Uterus (tissue), 4 donors: Measurements from ENCODE around the gene SLC4A5. TPM values are rescaled to one million over a fixed set of nuclear protein-coding genes. Genes with fewer than 3 reads are reported as not detected.

ENCODE experiments used
- DNase-seq, 2 donors: peaks; one replicate each; pipeline ENCODE4 v3.0.0-alpha.2; 2019 to 2020
- H3K27ac ChIP-seq, 2 donors: fragments of 200-600 bp; sonication (generic); 1 replicate in 1 of 2; 2 replicates in 1 of 2; pipeline ENCODE4 v1.5.1; 2016 to 2018
- H3K27me3 ChIP-seq, 2 donors: fragments of 200-600 bp; sonication (generic); one replicate each; pipeline ENCODE4 v1.5.1; 2018 to 2019; ENCODE audit warnings: control low read depth in 1 of 2
- H3K36me3 ChIP-seq, 2 donors: fragments of 200-600 bp; sonication (generic); one replicate each; pipeline ENCODE4 v1.5.1; 2019; ENCODE audit warnings: control low read depth in 1 of 2
- H3K4me1 ChIP-seq, 2 donors: fragments of 200-600 bp; sonication (generic); one replicate each; pipeline ENCODE4 v1.5.1; 2018 to 2019; ENCODE audit warnings: control low read depth in 1 of 2
- H3K4me3 ChIP-seq, 2 donors: fragments of 200-600 bp; sonication (generic); 1 replicate in 1 of 2; 2 replicates in 1 of 2; pipeline ENCODE4 v1.5.1; 2018 to 2019; ENCODE audit warnings: mild to moderate bottlenecking in 1 of 2
- H3K9me3 ChIP-seq, 2 donors: fragments of 200-600 bp; sonication (generic); one replicate each; pipeline ENCODE4 v1.5.1; 2019; ENCODE audit warnings: control low read depth in 1 of 2
- POLR2A ChIP-seq, 2 donors: fragments of 450-650 bp; IDR thresholded peaks; one replicate each; pipeline ENCODE4 v1.6.1; 2016; ENCODE audit warnings: antibody characterized with exemption in 2 of 2, mild to moderate bottlenecking in 1 of 2, moderate library complexity in 1 of 2
- intact Hi-C: fragments of 100-400 bp; cut with DNase I; formaldehyde crosslinking; loops from one replicate; pipeline ENCODE4 v1.15.1; 2023; ENCODE audit warnings: low total_unique reads
- total RNA-seq, 4 donors: library from RNA; depleted of rRNA in 3 of 4; stranded (reverse); fragments of >200 nt in 3 of 4; gene quantifications; one replicate each; pipeline versions ENCODE4 v1.1.0 to v1.2.4, GENCODE V29; 2014 to 2023
- TF ChIP-seq, protein P1 (sequence below), 4 experiments: fragments of 200-600 bp in 2 of 4; fragments of 450-650 bp in 2 of 4; sonication (generic) in 2 of 4; IDR thresholded peaks; one replicate each; pipeline ENCODE4 v1.5.1; 2016 to 2019; ENCODE audit warnings: antibody characterized with exemption in 4 of 4, mild to moderate bottlenecking in 2 of 4, moderate library complexity in 1 of 4
- donor health status: DM: yes; HTN: yes; CAD: no.

Gene SLC4A5
- total RNA-seq, 4 donors from 2014 or later, result 2.1 to 15.1 (median 5.3) TPM

DNA sequence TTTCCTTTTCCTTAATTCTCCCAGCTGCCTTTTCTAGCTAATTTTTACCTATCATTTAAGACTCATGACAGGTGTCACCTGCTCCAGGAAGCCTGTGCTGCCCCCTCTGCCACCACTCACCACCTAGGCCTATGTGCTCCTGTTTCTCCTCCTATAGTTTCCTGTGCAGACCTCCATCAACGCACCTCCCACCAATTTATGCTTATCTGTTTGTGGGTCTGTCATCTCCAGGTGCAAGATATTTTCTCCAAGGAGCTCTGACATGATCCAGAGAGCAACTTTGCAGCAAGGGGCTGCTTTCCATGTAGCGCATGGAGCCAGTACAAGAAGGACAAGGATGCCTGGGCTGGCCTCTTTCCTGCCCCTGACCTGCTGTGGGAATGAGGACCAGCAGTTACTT is 42.7 kb downstream of the SLC4A5 start:
- intact Hi-C loops, result no loop called here
- H3K27me3 ChIP-seq, result no peaks in the 10 kb centered on the region
- H3K4me1 ChIP-seq, result no peaks in the 10 kb centered on the region
- no peak for DNase-seq
- TF ChIP-seq, protein P1, sequence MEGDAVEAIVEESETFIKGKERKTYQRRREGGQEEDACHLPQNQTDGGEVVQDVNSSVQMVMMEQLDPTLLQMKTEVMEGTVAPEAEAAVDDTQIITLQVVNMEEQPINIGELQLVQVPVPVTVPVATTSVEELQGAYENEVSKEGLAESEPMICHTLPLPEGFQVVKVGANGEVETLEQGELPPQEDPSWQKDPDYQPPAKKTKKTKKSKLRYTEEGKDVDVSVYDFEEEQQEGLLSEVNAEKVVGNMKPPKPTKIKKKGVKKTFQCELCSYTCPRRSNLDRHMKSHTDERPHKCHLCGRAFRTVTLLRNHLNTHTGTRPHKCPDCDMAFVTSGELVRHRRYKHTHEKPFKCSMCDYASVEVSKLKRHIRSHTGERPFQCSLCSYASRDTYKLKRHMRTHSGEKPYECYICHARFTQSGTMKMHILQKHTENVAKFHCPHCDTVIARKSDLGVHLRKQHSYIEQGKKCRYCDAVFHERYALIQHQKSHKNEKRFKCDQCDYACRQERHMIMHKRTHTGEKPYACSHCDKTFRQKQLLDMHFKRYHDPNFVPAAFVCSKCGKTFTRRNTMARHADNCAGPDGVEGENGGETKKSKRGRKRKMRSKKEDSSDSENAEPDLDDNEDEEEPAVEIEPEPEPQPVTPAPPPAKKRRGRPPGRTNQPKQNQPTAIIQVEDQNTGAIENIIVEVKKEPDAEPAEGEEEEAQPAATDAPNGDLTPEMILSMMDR (IDR thresholded peaks at IDR 0.05), result no peak
- TF ChIP-seq POLR2A (IDR thresholded peaks at IDR 0.05), result no peak
- H3K27ac ChIP-seq, result no peak overlapping the region
- H3K36me3 ChIP-seq, result no peaks in the 10 kb centered on the region
- no peak overlapping the region for H3K4me3 ChIP-seq
- H3K9me3 ChIP-seq, result no peaks in the 10 kb centered on the region

DNA sequence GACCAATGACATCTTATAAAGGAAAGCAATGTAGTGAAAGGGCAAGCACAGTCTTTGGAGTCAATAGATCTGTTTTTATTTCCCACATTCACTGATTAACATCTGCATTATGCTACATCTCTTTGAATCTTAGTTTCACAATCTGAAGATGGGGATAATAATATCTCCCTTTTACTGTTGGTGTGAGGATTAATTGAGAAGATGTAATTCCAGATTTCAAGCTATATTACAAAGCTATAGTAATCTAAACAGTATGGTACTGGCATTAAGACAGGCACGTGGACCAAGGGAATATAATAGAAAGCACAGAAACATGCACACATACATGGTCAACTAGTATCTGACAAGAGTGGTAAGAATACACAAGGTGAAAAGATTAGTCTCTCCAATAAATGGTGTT is 45.3 kb downstream of the SLC4A5 start:
- Histone ChIP-seq H3K36me3 (no peaks in the 10 kb centered on the region), H3K27me3 (no peaks in the 10 kb centered on the region), H3K4me1 (no peaks in the 10 kb centered on the region), H3K27ac (no peak overlapping the region), H3K4me3 (no peak overlapping the region), H3K9me3 (no peaks in the 10 kb centered on the region)
- no peak for DNase-seq
- TF ChIP-seq, protein P1 (IDR thresholded peaks at IDR 0.05), result no peak
- TF ChIP-seq POLR2A (IDR thresholded peaks at IDR 0.05), result no peak
- intact Hi-C loops, result no loop called here

DNA sequence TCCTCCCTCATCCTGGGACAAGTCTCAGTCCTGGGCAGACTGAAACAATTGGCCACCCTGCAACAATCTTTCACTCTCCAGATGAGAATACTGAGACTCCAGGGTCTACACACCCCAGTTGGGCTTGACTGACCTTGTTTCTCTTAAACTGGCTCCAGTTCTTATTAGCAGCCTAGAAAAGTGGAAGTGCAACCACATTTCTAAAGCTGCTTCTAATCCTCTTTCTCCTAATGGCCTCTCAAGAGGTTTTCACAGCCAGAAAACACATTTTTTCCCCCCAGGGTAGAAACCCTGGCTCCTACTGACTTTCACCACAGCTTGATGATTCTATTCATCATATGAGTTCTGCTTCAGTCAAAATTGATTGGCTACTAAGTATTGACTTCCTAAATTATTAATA is 45.8 kb downstream of the SLC4A5 start:
- no peaks in the 10 kb centered on the region for H3K27me3 ChIP-seq
- H3K27ac ChIP-seq, result no peak overlapping the region
- H3K9me3 ChIP-seq, result no peaks in the 10 kb centered on the region
- no peaks in the 10 kb centered on the region for H3K4me1 ChIP-seq
- intact Hi-C loops, result no loop called here
- DNase-seq, result no peak
- no peak overlapping the region for H3K4me3 ChIP-seq
- H3K36me3 ChIP-seq, result no peaks in the 10 kb centered on the region
- no peak for TF ChIP-seq POLR2A (IDR thresholded peaks at IDR 0.05)
- TF ChIP-seq, protein P1 (IDR thresholded peaks at IDR 0.05), result no peak

DNA sequence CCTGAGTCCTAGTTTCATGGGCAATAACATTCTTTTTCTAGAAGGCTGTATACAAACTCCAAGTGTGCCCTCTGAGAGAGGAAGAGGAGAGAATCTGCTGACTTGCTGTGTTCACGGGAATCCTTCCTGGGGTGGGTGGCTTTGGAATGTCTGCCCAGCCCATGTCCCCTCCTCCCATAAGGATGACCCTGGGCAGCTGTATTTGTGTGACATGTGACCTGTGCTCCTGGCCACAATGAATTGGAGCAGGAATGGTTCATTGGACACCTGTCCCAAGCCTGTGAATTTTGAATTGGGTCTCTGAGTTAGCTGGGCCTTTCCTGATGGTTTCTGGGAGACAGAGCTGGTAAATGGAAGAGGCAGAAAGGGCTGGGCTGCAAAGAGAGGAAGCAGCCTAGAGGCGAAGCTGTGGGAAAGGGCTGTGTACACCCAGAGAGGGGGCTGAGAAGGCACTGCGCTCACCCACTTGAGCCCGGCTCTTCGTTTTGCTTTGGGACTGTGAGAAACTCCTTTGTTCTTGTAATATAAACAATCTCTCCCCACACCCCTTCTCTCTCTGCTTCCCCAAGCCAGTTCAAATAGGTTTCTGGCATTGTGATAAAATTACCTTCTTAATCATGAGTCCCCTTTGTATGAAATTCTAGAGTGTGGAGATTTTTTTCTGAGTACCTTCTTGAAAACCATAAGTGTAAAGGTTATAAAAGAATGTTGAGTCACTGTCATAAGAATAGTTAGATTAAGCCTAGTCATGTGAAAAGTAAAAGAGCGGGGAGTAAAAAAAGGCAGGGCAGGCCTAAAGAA is 49.8 kb downstream of the SLC4A5 start:
- no peak for DNase-seq
- no peaks in the 10 kb centered on the region for H3K4me1 ChIP-seq
- H3K4me3 ChIP-seq, result no peak overlapping the region
- TF ChIP-seq POLR2A (IDR thresholded peaks at IDR 0.05), result no peak
- TF ChIP-seq, protein P1 (IDR thresholded peaks at IDR 0.05), result no peak
- no peaks in the 10 kb centered on the region for H3K27me3 ChIP-seq
- no peak overlapping the region for H3K27ac ChIP-seq
- no peaks in the 10 kb centered on the region for H3K9me3 ChIP-seq
- intact Hi-C loops, result no loop called here
- H3K36me3 ChIP-seq, result no peaks in the 10 kb centered on the region

DNA sequence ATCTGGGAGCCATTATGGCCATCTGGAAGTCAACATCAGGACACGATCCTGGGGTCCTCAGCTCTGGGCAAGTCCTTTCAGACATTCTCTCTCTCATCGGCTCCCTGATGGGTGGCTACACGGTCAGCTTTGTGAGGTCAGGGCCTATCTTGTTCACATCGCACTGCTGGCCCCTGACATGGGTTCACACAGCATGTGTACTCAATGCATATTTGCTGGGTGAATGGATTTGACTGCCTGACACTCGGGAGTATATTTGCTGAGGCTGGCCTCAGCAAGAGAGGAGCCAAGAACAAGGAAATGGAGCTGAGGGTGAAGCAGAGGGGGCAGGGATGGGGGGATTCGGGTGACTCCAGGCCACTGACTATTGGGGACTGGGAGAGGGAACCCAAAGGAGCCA is 50.5 kb downstream of the SLC4A5 start:
- H3K4me3 ChIP-seq, result no peak overlapping the region
- H3K27ac ChIP-seq, result no peak overlapping the region
- DNase-seq, result no peak
- no peaks in the 10 kb centered on the region for H3K27me3 ChIP-seq
- no peak for TF ChIP-seq POLR2A (IDR thresholded peaks at IDR 0.05)
- TF ChIP-seq, protein P1 (IDR thresholded peaks at IDR 0.05), result no peak
- H3K4me1 ChIP-seq, result no peaks in the 10 kb centered on the region
- no peaks in the 10 kb centered on the region for H3K36me3 ChIP-seq
- no peaks in the 10 kb centered on the region for H3K9me3 ChIP-seq
- intact Hi-C loops, result no loop called here
